Lower leg skin (tissue), 3 donors: Measurements from ENCODE around the gene SAC3D1.

Experiments
- CTCF ChIP-seq, 3 donors: fragments of 450-650 bp; IDR thresholded peaks; one replicate each; pipeline ENCODE4 v1.5.1; 2016; ENCODE audit warnings: antibody characterized with exemption in 3 of 3, mild to moderate bottlenecking in 3 of 3, moderate library complexity in 2 of 3
- POLR2A ChIP-seq, 2 donors: fragments of 450-650 bp; IDR thresholded peaks; one replicate each; pipeline ENCODE4 v1.6.1; 2016 to 2017; ENCODE audit warnings: antibody characterized with exemption in 2 of 2, mild to moderate bottlenecking in 1 of 2, moderate library complexity in 1 of 2

DNA sequence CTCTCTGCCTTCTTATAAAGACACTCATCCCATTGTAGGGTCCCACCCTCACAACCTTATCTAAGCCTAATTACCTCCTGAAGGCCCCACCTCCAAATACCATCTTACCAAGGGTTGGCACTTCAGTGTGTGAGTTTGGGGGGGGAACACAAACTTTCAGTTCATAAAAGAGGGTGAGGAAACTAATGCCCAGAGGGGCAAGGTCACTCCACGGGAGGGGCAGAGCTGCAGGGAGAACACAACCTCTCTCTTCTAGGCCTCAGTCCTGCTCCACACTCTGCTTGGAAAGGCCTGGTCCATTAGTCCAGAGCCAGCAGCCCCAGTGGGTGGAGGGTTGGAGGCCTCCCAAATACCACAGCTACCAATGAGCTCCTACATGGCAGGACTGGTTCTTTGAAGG is 41.5 kb upstream of the SAC3D1 start:
- TF ChIP-seq CTCF (IDR thresholded peaks at IDR 0.05), result no peak
- TF ChIP-seq POLR2A (IDR thresholded peaks at IDR 0.05), result no peak
